IMR-90 (cell line): ENCODE measurements around the gene MAN1A2.
"Not testable (repeated sequence)": the region's sequence is repeated elsewhere in the genome, so short reads cannot be mapped to it uniquely, and the experiment has no call there.

ENCODE experiments used
- CEBPB ChIP-seq: IDR thresholded peaks from 2 replicates; pipeline ENCODE4 v1.6.1; 2012; ENCODE audit warnings: low read depth, low read length, improper control_type of control experiment
- MAFK ChIP-seq: IDR thresholded peaks from 2 replicates; pipeline ENCODE4 v1.6.1; 2012; ENCODE audit warnings: low read depth, low read length, improper control_type of control experiment
- NFE2L2 ChIP-seq: fragments of 150-350 bp; IDR thresholded peaks from 2 replicates; pipeline ENCODE4 v1.6.1; 2016; ENCODE audit warnings: low read depth, mild to moderate bottlenecking, low read length
- POLR2A ChIP-seq: IDR thresholded peaks from 2 replicates; pipeline ENCODE4 v1.6.1; 2012; ENCODE audit warnings: mild to moderate bottlenecking, low read depth, low read length
- RAD21 ChIP-seq: IDR thresholded peaks from 2 replicates; pipeline ENCODE4 v1.6.1; 2012; ENCODE audit warnings: low read length, improper control_type of control experiment
- RFX5 ChIP-seq: IDR thresholded peaks from 2 replicates; pipeline ENCODE4 v1.8.0; 2012; ENCODE audit warnings: low read depth, mild to moderate bottlenecking, low read length, moderate library complexity
- SMC3 ChIP-seq: fragments of 150-350 bp; IDR thresholded peaks from 2 replicates; pipeline ENCODE4 v1.6.1; 2016; ENCODE audit warnings: low read depth, mild to moderate bottlenecking, antibody characterized with exemption, low read length, moderate library complexity
- TF ChIP-seq, protein P1 (sequence below): conservative IDR thresholded peaks from 2 replicates; pipeline ENCODE4 v1.5.1; 2012; ENCODE audit warnings: mild to moderate bottlenecking, low read depth, low read length, improper control_type of control experiment

DNA sequence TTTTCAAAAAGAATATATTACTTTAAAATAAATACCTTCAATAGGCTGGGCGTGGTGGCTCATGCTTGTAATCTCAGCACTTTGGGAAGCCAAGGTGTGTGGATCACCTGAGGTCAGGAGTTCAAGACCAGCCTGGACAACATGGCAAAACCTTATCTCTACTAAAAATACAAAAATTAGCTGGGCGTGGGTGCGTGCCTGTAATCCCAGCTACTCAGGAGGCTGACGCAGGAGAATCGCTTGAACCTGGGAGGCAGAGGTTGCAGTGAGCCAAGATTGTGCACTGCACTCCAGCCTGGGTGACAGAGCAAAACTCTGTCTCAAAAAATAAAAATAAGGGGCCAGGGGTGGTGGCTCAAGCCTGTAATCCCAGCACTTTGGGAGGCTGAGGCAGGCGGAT is 41.2 kb upstream of the MAN1A2 start:
- TF ChIP-seq, protein P1, sequence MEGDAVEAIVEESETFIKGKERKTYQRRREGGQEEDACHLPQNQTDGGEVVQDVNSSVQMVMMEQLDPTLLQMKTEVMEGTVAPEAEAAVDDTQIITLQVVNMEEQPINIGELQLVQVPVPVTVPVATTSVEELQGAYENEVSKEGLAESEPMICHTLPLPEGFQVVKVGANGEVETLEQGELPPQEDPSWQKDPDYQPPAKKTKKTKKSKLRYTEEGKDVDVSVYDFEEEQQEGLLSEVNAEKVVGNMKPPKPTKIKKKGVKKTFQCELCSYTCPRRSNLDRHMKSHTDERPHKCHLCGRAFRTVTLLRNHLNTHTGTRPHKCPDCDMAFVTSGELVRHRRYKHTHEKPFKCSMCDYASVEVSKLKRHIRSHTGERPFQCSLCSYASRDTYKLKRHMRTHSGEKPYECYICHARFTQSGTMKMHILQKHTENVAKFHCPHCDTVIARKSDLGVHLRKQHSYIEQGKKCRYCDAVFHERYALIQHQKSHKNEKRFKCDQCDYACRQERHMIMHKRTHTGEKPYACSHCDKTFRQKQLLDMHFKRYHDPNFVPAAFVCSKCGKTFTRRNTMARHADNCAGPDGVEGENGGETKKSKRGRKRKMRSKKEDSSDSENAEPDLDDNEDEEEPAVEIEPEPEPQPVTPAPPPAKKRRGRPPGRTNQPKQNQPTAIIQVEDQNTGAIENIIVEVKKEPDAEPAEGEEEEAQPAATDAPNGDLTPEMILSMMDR, result not testable (repeated sequence)
- not testable (repeated sequence) for TF ChIP-seq RFX5, SMC3, POLR2A, RAD21, MAFK, NFE2L2, CEBPB
